Keratinocyte (primary cell): ENCODE results near the gene PPARA. TPM values are rescaled to one million over a fixed set of nuclear protein-coding genes. Genes with fewer than 3 reads are reported as not detected.
A peak's percentile ranks its signal among the peaks of the same experiment; 100 is the strongest.

Experiments
- DNase-seq: peaks from one replicate; pipeline ENCODE4 v3.0.0-alpha.2; 2011; ENCODE audit warnings: low read depth, missing footprints, low spot score
- FAIRE-seq: peaks from 2 replicates; lab custom pipeline; 2011; peaks lifted over from hg19 to GRCh38; lab: Jason Lieb, UNC
- H2AFZ ChIP-seq: 2 replicates; pipeline ENCODE4 v1.6.0; 2012; ENCODE audit warnings: low read length, control low read depth, inconsistent platforms; ENCODE audit not compliant: control insufficient read depth
- H3K27ac ChIP-seq: 2 replicates; pipeline ENCODE4 v1.5.1; 2011; ENCODE audit warnings: low read length; ENCODE audit not compliant: control insufficient read depth, insufficient read depth
- H3K27me3 ChIP-seq: 3 replicates; pipeline ENCODE4 v1.6.0; 2011; ENCODE audit warnings: low read length; ENCODE audit not compliant: control insufficient read depth, insufficient read depth; ENCODE audit errors: extremely low read depth
- H3K36me3 ChIP-seq, 2 experiments: 2 replicates in 1 of 2; 3 replicates in 1 of 2; pipeline ENCODE4 v1.5.1; 2011; ENCODE audit warnings: low read length in 2 of 2, mild to moderate bottlenecking in 1 of 2; ENCODE audit not compliant: control insufficient read depth in 2 of 2, insufficient read depth in 2 of 2; ENCODE audit errors: extremely low read depth in 1 of 2
- H3K4me1 ChIP-seq: 3 replicates; pipeline ENCODE4 v1.5.1; 2011; ENCODE audit warnings: low read length; ENCODE audit not compliant: control insufficient read depth, insufficient read depth; ENCODE audit errors: extremely low read depth
- H3K4me2 ChIP-seq: 3 replicates; pipeline ENCODE4 v1.6.0; 2011; ENCODE audit warnings: low read depth, low read length; ENCODE audit not compliant: control insufficient read depth, insufficient read depth; ENCODE audit errors: extremely low read depth
- H3K4me3 ChIP-seq, 3 experiments: fragments of 200-600 bp in 1 of 3; sonication (generic) in 1 of 3; 2 replicates in 2 of 3; 3 replicates in 1 of 3; pipeline ENCODE4 v1.5.1; 2011 to 2016; ENCODE audit warnings: low read length in 3 of 3, mild to moderate bottlenecking in 3 of 3, control low read depth in 2 of 3, inconsistent platforms in 1 of 3, low read depth in 1 of 3, mixed read lengths in 1 of 3, mixed run types in 1 of 3, moderate library complexity in 1 of 3; ENCODE audit not compliant: control insufficient read depth in 2 of 3, insufficient read depth in 2 of 3; ENCODE audit errors: extremely low read depth in 1 of 3
- H3K79me2 ChIP-seq: 2 replicates; pipeline ENCODE4 v1.6.0; 2012; ENCODE audit warnings: low read length; ENCODE audit not compliant: control insufficient read depth, insufficient read depth
- H3K9ac ChIP-seq: 3 replicates; pipeline ENCODE4 v1.6.0; 2011; ENCODE audit warnings: low read length; ENCODE audit not compliant: control insufficient read depth, insufficient read depth; ENCODE audit errors: extremely low read depth
- H3K9me1 ChIP-seq: 3 replicates; pipeline ENCODE4 v1.6.0; 2011; ENCODE audit warnings: low read length; ENCODE audit not compliant: control insufficient read depth, insufficient read depth; ENCODE audit errors: extremely low read depth
- H3K9me3 ChIP-seq: 2 replicates; pipeline ENCODE4 v1.5.1; 2012; ENCODE audit warnings: low read depth, low read length; ENCODE audit not compliant: control insufficient read depth
- H4K20me1 ChIP-seq: 3 replicates; pipeline ENCODE4 v1.6.0; 2011; ENCODE audit warnings: low read length; ENCODE audit not compliant: control insufficient read depth, insufficient read depth; ENCODE audit errors: extremely low read depth
- CTCF ChIP-seq, 3 experiments: IDR thresholded peaks in 1 of 3; conservative IDR thresholded peaks in 1 of 3; optimal IDR thresholded peaks in 1 of 3; 2 replicates in 2 of 3; 3 replicates in 1 of 3; pipeline versions ENCODE3 to v1.5.1; 2011; ENCODE audit warnings: low read length in 3 of 3, mild to moderate bottlenecking in 3 of 3, moderate library complexity in 2 of 3, control low read depth in 1 of 3, inconsistent platforms in 1 of 3; ENCODE audit not compliant: insufficient read depth in 2 of 3; ENCODE audit errors: extremely low read depth in 1 of 3
- EZH2 ChIP-seq: IDR thresholded peaks from one replicate; pipeline ENCODE4 v1.6.1; 2012; ENCODE audit warnings: inconsistent platforms, mild to moderate bottlenecking, low read length, moderate library complexity
- dilution Hi-C: fragments of 300-500 bp; cut with MboI; formaldehyde crosslinking; loops from one replicate; pipeline ENCODE4 v1.7.0; 2020; ENCODE audit warnings: low sequenced_read_pairs; ENCODE audit not compliant: extremely low pct_ligation_motif_present
- polyA plus RNA-seq, 5 experiments: library from polyadenylated mRNA; depleted of rRNA in 3 of 5; stranded (reverse) in 3 of 5; stranded (forward) in 1 of 5; unstranded in 1 of 5; fragments of >200 nt; gene quantifications; 1 replicate in 1 of 5; 2 replicates in 3 of 5; 3 replicates in 1 of 5; pipeline versions ENCODE4 v1.2.1 to v1.2.3, GENCODE V29; 2011 to 2012; ENCODE audit warnings: missing spikeins in 2 of 5, low read depth in 1 of 5, low replicate concordance in 1 of 5

PPARA gene
- polyA plus RNA-seq, 1 donor (not counting 4 experiments of a cell fraction or from before 2014, with no cell fraction given) = 4.9 TPM

- Histone ChIP-seq H2AFZ (no peak overlapping the region), H3K4me2 (peak overlapping the region; percentile 55), H3K79me2 (no peaks in the 10 kb centered on the region), H3K9me3 (no peaks in the 10 kb centered on the region), H3K27me3 (peaks cover 13% of the 10 kb centered on the region), H3K9ac (no peak overlapping the region), H3K27ac (no peak overlapping the region), H3K9me1 (no peaks in the 10 kb centered on the region), H4K20me1 (no peaks in the 10 kb centered on the region), H3K4me3 (no peak overlapping the region), H3K4me1 (peaks cover 31% of the 10 kb centered on the region), H3K36me3 (peaks cover 0 to 2% of the 10 kb centered on the region in 2 experiments)
- FAIRE-seq (peak; percentile 17), DNase-seq (no peak)
- dilution Hi-C loops = loop anchor here (5.0 kb wide), 1 partner anchor 94 kb away; no protein-coding TSS in a partner anchor
- TF ChIP-seq CTCF (optimal IDR thresholded peaks at IDR 0.05 in 1 of 3, IDR thresholded peaks at IDR 0.05 in 1 of 3, conservative IDR thresholded peaks at IDR 0.05 in 1 of 3; ENCODE audit: extremely low read depth in 1 of 3, insufficient read depth in 2 of 3, low read length in 3 of 3) (no peak), EZH2 (no peak)
Measured at GRCh38 chr22:46148336-46148735, 2.0 kb upstream of the PPARA start.

- H3K9me1 ChIP-seq = no peaks in the 10 kb centered on the region
- H3K4me1 ChIP-seq = peaks cover 31% of the 10 kb centered on the region
- no peak for FAIRE-seq
- no peak for DNase-seq
- H4K20me1 ChIP-seq = no peaks in the 10 kb centered on the region
- no peaks in the 10 kb centered on the region for H3K79me2 ChIP-seq
- peaks cover 0 to 2% of the 10 kb centered on the region in 2 experiments for H3K36me3 ChIP-seq
- no peaks in the 10 kb centered on the region for H3K9me3 ChIP-seq
- no peak overlapping the region for H3K27ac ChIP-seq
- dilution Hi-C loops = loop anchor here (5.0 kb wide), 1 partner anchor 93 kb away; no protein-coding TSS in a partner anchor
- peak overlapping the region; percentile 74 for H3K4me2 ChIP-seq
- TF ChIP-seq EZH2 = no peak
- TF ChIP-seq CTCF (optimal IDR thresholded peaks at IDR 0.05 in 1 of 3, IDR thresholded peaks at IDR 0.05 in 1 of 3, conservative IDR thresholded peaks at IDR 0.05 in 1 of 3; ENCODE audit: extremely low read depth in 1 of 3, insufficient read depth in 2 of 3, low read length in 3 of 3) = no peak
- H3K27me3 ChIP-seq = peaks cover 9% of the 10 kb centered on the region
- H3K4me3 ChIP-seq = peak overlapping the region in 1 of 3 experiments; percentile 59
- H2AFZ ChIP-seq = peak overlapping the region; percentile 58
- no peak overlapping the region for H3K9ac ChIP-seq
Measured at GRCh38 chr22:46148816-46149511, 1.4 kb upstream of the PPARA start.
